DMS 273 (cell line): Measurements from ENCODE around the gene SBF2.

ENCODE experiments used
- DNase-seq: peaks from one replicate; lab custom pipeline; 2025; ENCODE audit not compliant: unreplicated experiment; lab: John Stamatoyannopoulos, UW

The SBF2 gene

GRCh38 chr11:10302359-10302743 is 8.3 kb upstream of the SBF2 start:
- DNase-seq, result no peak

GRCh38 chr11:10301656-10302358 is 7.8 kb upstream of the SBF2 start:
- no peak for DNase-seq

GRCh38 chr11:10298342-10298741 is 4.3 kb upstream of the SBF2 start:
- peak; percentile 9 for DNase-seq

GRCh38 chr11:10295064-10295901 is 1.3 kb upstream of the SBF2 start:
- peak; percentile 13 for DNase-seq

- peak; percentile 70 for DNase-seq
Measured at GRCh38 chr11:10294290-10294953, 403 bp upstream of the SBF2 start.

GRCh38 chr11:10291801-10292638 is 2.0 kb downstream of the SBF2 start:
- DNase-seq, result no peak

- no peak for DNase-seq
Measured at GRCh38 chr11:10289765-10290380, 4.1 kb downstream of the SBF2 start.

- DNase-seq, result no peak
Measured at GRCh38 chr11:10288881-10289764, 4.9 kb downstream of the SBF2 start.

GRCh38 chr11:10287766-10288715 is 6.0 kb downstream of the SBF2 start:
- DNase-seq, result no peak

GRCh38 chr11:10287140-10287539 is 6.9 kb downstream of the SBF2 start:
- no peak for DNase-seq

- no peak for DNase-seq
Measured at GRCh38 chr11:10285148-10285802, 8.7 kb downstream of the SBF2 start.

- DNase-seq, result no peak
Measured at GRCh38 chr11:10283991-10284390, 10.0 kb downstream of the SBF2 start.

GRCh38 chr11:10282117-10282516 is 11.9 kb downstream of the SBF2 start:
- no peak for DNase-seq

GRCh38 chr11:10275714-10276113 is 18.3 kb downstream of the SBF2 start:
- no peak for DNase-seq

- DNase-seq, result no peak
Measured at GRCh38 chr11:10274726-10275125, 19.3 kb downstream of the SBF2 start.

GRCh38 chr11:10273738-10274137 is 20.3 kb downstream of the SBF2 start:
- DNase-seq, result no peak

GRCh38 chr11:10272132-10272531 is 21.9 kb downstream of the SBF2 start:
- no peak for DNase-seq
